GM19455 (cell line): Measurements from ENCODE around the gene ITGB8.
"Not testable (repeated sequence)": the region's sequence is repeated elsewhere in the genome, so short reads cannot be mapped to it uniquely, and the experiment has no call there.

ENCODE experiments used
- ATAC-seq: cut with Tn5 transposase; IDR thresholded peaks from one replicate; pipeline ENCODE4 v1.9.1; 2021; ENCODE audit not compliant: unreplicated experiment

Gene ITGB8

DNA sequence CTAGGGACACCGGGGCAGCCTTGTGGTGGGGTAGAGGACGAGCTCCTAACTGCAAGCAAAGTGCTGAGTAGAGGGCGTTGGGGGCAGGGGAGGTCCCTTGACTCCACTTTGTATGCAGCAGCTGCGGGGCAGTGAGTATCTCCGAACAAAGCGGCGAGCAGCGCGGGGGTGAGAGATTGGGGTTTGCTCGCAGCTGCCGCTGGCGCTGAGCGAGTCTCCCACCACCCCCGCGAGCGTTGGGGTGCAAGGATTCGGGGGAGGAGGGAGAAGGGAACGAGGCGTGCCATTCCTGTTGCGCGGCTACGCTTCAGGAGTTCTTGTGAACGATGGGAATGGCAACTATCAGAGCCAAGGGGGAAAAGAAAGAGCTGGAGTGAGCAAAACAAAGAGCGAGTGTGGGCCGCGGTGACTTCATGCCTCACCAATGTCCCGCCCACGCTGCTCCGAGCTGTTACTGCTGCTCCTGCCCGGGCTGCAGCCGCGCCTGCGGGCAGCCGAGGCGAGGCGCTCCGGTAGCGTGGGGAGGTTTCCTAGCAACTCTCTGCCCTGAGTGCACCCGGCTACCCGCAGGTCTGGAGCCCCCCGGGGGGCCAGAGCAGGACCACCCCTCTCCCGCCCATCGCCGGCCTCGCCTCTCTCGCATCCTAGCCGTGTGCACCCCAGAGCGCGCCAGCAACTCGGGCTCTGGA lies at the start of gene ITGB8:
ITGB8 (plus strand) TSS at position 662 of the 689 bp plus-strand sequence. CDS start 907 bp downstream, outside the sequence.
- peak; percentile 64 for ATAC-seq

DNA sequence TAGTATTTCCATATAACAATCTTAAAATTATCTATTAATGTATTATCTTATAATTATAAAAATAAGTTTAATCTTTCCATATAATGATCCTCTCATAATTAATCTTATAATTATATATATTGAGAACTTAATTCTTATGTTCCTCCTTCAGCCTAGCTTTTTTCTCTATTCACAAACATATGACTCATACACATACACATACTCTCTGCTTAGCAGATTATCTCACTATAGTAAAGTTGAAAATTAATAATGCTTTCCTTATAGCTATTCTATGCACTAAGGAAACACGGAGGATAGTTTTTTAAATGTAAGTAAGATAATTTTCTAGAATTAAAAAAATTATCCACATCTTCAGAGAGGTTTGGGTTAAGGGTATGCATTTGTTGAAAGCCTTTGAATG lies 47.7 kb upstream of the ITGB8 start:
- no peak for ATAC-seq

DNA sequence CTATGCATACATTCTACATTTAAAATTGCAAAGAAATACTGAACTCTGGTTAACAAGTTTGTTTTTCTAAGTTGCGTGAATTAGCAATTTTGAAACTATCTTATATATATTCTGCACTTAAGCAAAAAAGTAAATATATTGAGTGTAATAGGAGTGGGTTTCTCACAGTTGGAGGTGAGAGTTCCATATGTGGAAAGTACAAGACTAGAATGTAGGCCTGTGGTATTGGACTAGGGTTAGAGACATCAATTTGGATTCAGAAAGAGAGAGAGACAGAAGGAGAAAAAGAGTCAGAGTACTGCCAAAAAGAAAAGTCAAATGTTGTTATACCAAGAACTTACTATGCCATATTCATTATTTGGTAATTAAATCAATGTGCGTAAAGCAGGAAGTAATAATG lies 47.3 kb upstream of the ITGB8 start:
- ATAC-seq, result no peak

DNA sequence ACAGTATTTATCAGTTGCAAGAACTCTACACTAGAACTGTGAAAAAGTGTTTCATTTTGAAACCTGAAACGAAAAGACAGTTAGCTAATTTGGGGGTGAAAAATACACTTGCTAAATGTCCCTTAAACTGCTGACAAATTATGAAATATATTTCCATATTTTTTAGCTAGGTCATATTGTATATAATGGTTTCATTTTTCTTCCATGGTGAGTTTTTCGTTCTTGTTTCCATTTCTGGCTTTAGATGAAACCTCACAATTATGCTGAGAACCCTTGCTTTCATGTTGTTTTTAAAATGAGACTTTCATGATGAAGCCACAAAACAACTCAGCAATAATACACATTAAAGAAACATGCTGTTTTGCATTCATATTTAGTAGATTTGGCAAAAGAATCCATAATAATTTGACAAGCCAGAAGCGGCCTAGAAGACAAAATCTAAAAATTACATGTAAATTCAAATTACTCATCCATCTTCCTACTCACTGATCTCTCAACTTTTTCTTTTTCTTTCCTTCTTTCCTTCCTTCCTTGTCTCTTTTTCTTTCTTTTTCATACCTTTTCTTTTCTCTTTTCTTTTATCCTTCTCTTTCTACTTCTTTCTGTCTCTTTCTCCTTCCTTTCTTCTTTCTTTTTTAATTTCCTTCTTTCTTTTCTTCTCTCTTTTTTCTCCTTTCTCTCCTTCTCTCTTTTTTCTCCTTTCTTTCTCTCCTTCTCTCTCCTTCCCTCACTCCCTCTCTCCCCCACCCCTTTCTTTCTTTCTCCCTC lies 46.5 kb upstream of the ITGB8 start:
- ATAC-seq, result peak; percentile 58

DNA sequence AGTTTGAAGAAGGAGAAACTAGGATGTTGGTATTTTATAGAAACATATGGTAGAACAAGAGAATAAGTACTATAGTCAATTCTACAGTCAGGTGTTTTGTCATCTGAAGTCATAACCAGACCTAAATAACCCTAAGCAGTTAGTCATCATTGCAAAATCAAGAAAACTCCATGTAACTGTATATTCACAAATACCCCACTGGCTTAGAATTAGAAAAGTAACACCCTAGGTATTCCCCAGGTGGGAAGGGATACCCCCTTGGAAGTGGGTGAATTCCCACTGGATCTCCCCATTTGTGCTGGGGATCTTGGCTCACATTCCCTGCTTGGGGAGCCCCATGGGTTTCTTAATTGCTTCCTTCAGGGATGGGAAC lies 45.9 kb upstream of the ITGB8 start:
- ATAC-seq, result no peak

DNA sequence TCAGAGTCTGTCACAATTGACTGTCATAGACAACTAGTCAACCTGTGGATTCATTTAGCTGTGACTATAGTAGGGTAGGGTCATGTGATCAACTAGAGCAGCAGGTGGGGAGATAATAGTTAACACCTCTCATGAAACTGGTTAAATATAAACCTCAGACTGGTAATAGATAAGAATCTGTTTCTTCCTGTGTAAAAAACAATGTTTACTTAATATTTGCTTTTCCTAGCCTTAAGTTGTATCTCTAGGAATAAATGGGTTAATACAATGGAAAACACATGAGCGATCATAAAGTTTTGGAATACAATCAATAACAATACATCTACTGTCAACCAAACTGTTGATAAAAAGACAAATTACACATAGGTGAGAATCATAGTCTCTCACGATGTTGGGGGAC lies 43.4 kb upstream of the ITGB8 start:
- ATAC-seq, result no peak

DNA sequence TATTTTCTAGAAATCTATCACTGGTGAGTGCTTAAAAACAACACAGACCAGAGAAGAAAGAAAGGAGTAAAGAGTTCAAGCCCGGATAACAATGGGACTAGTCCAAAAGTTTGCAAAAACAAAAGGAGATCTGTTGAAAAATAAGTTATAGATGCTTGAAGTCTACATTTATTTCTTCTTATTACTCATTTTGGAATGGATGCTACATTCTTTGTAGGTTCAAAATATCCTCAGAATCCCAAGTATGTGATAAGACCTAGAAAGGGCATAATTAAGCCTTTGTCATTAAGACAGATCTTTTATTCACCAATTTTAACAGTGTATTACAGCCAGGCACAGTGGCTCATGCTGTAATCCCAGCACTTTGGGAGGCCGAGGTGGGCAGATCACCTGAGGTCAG lies 42.7 kb upstream of the ITGB8 start:
- ATAC-seq, result no peak

DNA sequence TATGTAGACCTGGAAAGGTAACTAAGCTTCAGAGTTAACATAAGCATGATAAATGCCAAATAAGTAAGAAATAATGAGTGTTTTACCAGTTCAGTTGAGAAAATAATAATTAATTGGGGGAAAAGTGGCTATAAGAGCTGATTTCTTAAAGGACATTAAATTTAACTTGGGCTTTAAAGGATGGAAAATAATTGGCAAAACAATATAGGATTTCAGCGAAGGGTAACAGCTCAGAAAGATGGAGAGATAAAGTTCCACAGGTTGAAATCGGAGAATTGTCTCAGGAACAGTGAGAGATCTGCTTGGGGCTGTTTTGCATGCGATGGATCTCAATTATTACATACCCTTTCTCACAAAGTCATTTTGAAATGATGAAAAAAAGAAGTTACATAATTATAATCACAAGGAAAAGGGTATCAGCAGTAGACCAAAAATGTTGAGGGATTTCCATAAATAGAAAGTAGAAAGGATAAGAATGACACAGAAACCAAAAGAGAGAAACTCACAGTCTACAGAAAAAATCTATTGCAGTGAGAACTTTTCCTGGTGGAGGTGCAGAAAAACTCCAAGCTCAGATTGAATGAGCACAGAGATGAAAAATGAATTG lies 40.1 kb upstream of the ITGB8 start:
- ATAC-seq, result no peak

DNA sequence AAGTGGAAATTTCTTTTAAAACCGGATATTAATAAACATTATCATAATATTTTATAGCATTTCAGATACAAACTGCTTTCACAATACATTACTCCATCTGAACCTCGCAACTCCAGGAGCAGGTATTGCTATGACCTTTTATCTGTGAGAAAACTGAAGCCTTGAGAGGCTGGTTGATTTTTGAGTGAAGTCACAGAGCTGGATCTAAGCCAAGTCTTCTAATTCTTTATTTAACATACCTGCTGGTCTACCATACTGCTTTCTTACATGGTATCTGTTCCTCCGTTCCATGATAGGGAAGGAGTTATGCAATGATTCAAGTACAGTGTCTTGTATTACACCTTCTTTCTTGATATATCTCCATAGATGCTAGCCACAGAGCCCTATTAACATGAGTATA lies 37.4 kb upstream of the ITGB8 start:
- no peak for ATAC-seq

DNA sequence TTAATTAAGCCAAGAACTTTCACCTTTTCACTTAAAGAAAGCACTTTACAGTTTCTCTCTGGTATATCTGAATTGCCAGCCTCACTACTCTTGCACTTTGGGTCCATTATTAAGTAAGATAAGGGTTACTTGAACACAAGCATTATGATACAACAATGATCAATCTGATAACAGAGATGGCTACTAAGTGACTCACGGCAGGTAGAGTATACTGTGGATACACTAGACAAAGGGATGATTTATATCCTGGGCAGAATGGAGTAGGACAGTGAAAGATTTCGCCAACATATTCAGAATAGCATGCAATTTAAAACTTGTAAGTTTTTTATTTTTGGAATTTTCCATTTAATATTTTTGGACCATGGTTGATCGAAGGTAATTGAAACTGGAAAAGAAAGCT lies 34.3 kb upstream of the ITGB8 start:
- no peak for ATAC-seq

DNA sequence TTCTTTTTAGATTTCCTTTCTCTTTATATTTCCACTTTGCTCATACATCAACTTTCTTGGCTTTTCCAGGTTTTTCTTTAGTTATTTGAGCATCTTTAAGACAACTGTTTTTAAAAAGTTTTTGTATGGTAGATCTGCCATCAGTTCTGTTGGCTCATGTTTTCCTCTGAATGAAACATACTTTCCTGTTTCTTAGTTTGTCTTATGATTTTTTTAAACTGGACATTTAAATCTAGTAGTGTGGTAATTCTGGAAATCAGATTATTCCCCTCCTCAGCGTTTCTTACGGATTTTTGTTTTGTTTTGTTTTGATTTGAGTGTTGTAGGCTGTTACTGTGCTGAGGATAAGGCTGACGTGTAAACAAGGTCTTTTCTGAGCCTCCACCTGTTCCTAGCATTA lies 33.8 kb upstream of the ITGB8 start:
- no peak for ATAC-seq

DNA sequence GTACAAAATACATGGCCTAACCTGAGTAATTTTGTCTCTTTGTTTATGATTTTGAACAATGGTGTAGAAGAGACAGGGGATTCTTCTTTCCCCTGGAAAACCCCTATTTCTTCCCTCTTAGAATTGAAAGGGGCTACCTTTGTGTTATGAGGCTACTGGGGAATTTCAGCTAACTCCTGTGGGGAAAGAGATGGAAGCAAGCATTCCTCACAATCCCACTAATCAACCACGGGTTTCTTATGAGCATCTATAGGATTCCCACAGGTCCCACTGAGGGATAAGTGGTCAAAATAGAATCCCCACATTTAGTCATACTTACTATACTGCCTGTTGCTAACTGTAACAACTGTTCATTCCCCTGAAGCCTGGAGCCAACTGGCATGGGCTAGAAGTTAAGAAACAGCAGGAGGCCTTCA lies 32.2 kb upstream of the ITGB8 start:
- ATAC-seq, result no peak

DNA sequence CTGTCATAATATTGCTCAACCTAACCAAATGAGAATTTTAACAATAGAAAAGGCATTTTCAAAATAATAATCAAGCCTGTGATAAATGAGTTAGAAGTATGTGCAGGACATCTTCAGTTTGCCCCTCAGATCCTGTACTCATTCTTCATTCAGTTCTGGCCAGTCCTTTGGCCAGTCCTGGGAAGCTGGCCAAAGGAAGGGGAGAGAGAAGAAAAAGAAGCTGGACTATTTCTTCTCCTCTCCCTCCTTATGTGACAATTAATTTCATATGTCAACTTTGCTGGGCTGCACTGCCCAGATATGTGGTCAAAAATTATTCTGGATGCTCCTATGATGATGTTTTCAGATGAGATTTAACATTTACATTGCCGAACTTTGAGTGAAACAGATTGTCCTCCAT lies 31.6 kb upstream of the ITGB8 start:
- ATAC-seq, result no peak

DNA sequence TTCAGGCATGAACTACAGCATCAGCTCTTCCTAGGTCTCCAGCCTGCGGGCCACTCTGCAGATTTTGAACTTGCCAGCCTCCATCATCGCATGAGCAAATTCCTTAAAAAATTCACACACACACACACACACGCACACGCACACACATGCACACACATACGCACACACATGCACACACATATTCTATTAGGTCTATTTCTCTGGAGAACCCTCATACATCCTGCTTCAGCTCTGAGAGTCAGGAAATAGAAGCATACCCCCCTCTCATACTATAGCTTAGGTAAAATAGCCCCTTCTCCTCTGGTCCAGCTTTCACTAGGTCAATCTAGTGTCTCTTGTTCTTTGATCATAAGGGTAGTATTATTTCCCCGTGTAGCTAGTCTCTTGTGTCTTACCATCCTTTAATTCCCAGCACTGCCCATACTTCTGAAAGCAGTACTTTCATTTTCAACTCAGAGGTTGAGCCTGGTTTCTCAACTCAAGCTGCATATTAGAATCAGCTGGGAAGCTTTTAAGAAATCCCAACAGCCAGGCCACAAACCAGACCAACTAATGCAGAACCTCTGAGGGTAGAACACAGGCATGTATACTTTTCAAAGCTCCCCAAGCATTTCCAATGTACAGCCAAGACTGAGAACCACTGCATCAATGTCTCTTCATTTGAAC lies 30.9 kb upstream of the ITGB8 start:
- ATAC-seq, result peak; percentile 51

DNA sequence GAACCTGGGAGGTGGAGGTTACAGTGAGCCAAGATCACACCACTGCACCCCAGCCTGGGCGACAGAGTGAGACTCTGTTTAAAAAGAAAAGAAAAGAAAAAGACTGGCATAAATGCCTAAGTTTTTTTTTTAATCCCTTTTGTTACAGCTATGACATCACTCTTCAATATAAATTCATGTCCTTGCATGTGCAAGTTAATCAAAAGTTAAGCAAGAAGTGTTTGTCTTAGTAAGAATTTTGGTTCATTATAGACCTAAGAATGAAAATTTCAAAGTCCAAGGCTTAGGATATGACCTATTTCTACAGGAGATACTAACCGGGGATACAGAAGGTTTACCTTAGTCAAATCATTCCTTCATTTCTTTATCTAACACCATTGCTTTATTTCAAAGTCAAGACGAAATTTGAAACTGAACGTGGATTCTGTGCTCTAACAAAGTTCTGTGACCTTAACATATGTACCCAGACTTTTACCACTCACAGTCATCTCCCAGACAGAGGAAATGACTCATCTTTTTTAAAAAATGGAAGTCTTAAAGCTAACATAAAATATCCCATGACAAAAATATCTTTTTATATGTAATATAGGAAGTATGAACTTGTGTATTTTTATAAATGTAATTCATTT lies 29.3 kb upstream of the ITGB8 start:
- ATAC-seq, result no peak

DNA sequence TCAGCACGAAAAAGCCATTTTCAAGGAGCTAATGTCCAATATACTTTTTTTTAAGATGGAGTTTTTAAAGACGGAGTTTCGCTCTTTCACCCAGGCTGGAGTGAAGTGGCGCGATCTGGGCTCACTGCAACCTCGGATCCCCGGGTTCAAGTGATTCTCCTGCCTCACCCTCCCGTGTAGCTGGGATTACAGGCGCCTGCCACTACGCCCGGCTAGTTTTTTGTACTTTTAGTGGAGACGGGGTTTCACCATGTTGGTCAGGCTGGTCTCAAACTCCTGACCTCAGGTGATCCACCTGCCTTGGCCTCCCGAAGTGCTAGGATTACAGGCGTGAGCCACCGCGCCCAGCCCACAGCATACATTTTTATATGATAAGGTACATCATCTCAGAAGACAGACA lies 28.4 kb upstream of the ITGB8 start:
- ATAC-seq, result not testable (repeated sequence)

DNA sequence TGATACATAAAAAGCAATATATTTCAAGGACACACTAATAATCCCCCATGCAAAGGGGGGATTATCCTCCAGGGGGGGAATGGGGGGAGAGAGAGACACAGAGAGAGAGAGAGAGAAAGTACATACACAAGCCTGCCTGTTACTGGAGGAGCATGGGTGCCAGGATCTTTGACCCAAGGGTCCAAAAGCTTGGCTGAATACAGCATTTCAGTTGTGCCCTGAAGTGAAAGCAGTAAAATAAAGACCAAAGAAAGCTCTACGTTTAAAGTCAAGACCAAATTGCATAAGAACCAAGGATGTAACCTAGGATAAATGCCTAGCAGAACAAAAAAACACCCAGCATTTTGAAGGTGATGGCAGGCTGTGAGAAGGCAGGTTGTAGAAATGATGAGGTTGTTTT lies 27.8 kb upstream of the ITGB8 start:
- ATAC-seq, result no peak

DNA sequence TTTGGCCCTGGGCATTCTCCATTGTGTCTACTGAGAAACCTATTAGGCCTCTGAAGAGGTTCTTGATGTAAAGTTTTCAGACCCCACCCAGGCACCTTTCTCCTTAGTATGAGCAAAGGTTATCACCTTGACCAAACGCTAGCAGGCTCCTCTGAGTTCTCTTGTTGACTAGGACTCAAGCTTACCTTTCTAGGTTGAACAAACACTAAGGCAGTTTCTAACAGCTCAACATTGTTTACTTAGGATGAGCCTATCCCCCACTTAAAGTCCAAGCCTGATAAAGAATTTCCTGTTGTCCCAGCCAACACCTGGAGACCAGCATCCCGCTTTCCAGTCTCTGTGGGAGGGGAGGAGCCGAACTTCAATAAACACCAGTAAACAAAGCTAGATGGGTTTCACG lies 26.3 kb upstream of the ITGB8 start:
- no peak for ATAC-seq

DNA sequence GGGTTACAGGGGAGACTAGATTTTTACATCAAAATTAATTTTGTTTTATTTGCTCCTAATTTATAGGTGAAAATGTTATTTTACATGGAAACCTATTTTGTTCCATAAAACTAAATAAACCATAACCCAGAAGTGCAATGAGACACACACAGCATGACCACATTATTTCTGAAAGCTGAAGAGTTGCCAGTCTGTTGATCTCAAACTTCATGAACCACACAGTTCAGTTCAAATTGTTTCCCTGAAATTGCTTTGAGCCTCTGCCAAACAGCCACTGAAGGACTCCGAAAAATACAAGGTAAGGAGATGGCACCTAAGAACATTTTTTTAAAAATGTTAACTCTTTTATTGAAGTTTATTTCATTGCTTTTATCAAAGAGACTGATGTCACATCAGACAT lies 25.0 kb upstream of the ITGB8 start:
- ATAC-seq, result no peak

DNA sequence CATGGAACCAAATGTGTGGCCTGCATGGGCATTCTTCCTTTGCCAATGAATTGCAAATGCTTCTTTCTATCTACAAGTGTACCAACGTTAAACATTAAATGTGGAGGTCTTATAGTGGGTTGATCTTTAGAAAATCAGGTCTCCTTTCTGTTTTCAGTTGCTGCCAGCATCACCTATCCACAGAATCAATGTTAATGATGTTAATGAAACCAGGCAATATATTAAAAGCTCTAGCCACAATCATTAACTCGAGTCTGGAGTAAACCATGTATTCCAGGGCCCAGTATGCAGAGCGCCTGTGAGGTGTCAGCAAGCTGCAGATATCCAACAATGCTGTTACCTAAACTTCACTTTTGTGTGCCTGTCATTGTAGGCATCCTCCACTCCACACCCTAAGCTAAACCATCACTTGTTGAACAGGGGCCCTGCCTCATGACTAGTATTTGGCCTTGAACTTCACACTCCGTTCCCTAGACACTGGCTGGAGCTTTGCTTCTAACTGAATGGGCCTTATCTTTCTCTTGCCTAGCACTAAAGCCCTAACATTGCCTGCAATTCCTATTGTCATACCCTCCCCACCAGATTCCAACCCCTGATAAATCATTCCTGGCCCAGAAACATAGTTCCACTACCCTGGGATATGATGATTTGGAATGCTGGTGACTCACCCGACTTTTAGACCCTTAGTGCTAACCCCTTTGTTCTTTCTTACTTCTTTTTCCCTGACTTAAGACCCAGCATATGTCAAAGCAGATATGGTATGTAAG lies 24.3 kb upstream of the ITGB8 start:
- ATAC-seq, result no peak

DNA sequence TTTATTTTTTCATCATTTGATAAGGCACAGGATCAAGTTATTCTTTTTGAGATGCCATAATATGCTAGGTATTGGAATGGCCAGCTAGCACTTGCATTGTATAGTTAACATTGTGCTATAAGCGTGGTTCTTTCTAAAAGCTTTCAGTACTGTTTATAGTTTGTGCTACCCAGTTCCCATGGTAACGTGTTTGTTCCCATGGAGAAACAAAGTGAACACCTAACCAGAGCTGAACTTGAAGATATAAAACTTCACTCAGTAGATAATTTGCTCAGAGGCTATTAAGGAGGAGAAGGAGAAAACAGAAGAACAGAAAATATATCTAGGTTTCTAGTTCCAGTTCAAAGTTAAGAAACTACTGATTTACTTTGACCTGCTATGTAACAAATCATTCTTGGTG lies 23.6 kb upstream of the ITGB8 start:
- ATAC-seq, result peak; percentile 51
